Mucosa of descending colon (tissue), 3 donors: ENCODE results near the gene PNKD. TPM values are rescaled to one million over a fixed set of nuclear protein-coding genes. Genes with fewer than 3 reads are reported as not detected.

Experiments
- ATAC-seq: fragments of 200-7000 bp; cut with Tn5 transposase; one replicate; pipeline ENCODE4 v1.9.1; 2020; ENCODE audit warnings: mild to moderate bottlenecking, moderate library complexity
- DNase-seq, 3 donors: peaks; one replicate each; pipeline ENCODE4 v3.0.0-alpha.2; 2020
- H3K36me3 ChIP-seq: fragments of 200-600 bp; one replicate; pipeline ENCODE4 v1.8.0; 2021; ENCODE audit warnings: low read depth, mild to moderate bottlenecking
- H3K4me1 ChIP-seq: fragments of 200-600 bp; one replicate; pipeline ENCODE4 v1.8.0; 2021; ENCODE audit warnings: low read depth, mild to moderate bottlenecking
- H3K4me3 ChIP-seq: fragments of 200-600 bp; one replicate; pipeline ENCODE4 v1.8.0; 2021; ENCODE audit warnings: mild to moderate bottlenecking
- H3K9me3 ChIP-seq: fragments of 200-600 bp; one replicate; pipeline ENCODE4 v1.8.0; 2021; ENCODE audit warnings: mild to moderate bottlenecking
- CTCF ChIP-seq: fragments of 200-600 bp; IDR thresholded peaks from one replicate; pipeline ENCODE4 v1.8.0; 2022; ENCODE audit warnings: antibody characterized with exemption, mild to moderate bottlenecking
- intact Hi-C, 2 donors: fragments of 100-400 bp; cut with DNase I in 1 of 2; cut with micrococcal nuclease in 1 of 2; formaldehyde crosslinking; loops; one replicate each; pipeline versions ENCODE4 v1.11.0 to v1.11.1; 2022; cut with DNase I, micrococcal nuclease
- total RNA-seq, 3 donors: library from RNA; stranded (reverse); fragmentation: NEBNext Ultra II Directional in 2 of 3; extraction: Animal tissue kit (Norgen Biotek cat#: 25700) in 2 of 3; gene quantifications; one replicate each; pipeline versions ENCODE4 v1.2.1 to v1.2.4, GENCODE V29; 2021 to 2023
- donor health status: DM: no; HTN: no; CAD: no; lungs with moderate emphysema.
- donor health status: DM: no; HTN: no; CAD: no.
- donor health status: DM: no; HTN: yes; CAD: no.

Gene PNKD
- total RNA-seq, 3 donors from 2014 or later, result 77.1 to 101 (median 92.1) TPM

DNA sequence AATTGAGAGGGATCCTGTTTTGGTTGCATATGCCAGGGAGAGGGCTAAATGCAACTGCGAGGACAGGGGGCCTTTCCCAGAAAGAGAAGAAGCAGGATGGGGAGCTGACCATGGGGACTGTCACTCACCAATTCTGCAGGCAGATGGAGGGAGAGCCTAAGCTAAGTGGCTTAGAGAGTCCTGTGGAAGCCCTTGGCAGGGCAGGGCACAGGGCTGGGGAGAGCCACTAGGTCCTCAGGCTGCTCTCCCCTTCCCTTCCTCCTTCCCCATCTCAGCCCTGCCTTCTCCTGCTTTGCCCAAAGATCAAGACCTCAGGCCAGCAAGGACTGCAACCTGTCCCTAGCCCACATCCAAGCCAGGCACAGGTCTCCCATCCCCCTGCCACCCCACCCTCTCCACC, 62.0 kb downstream of the PNKD start:
- TF ChIP-seq CTCF, result no peak
- Histone ChIP-seq H3K4me3 (no peak overlapping the region), H3K36me3 (no peaks in the 10 kb centered on the region), H3K9me3 (no peaks in the 10 kb centered on the region), H3K4me1 (no peaks in the 10 kb centered on the region)
- intact Hi-C loops, result no loop called here
- DNase-seq (no peak), ATAC-seq (peak; percentile 22)

DNA sequence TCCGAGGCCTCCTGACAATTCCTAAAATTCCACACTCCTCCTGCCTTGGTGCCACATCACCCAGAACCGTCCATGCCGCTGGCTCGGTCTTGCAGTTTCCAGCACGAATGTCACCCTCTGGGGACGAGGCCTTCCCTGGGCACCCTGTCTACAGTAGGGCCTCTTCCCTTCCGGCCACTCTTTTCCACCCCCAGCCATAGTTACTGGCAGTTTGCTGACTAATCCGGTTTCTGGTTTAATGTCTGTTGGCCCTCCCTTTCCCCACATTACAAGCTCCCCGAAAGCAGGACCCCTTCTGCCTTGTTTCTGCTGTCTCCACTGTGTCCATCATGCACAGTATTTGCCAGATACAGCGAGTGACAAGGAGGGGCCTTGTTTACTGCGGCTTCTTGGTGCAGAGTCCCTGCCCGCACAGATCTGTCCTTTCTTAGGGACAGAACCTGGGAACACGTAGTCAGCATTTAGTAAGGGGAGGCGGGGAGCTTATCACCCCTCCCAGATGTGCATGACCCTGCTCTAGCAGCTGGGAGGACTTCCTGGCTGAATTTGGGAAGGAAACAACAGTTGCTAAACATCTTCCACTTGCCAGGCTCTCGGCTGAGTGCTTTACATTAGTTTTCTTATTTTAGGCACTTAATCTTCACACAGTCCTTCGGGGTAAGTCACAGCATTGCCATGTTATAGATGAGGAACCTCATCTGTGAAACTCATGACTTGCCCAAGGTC, 62.8 kb downstream of the PNKD start:
- DNase-seq (no peak), ATAC-seq (peak; percentile 53)
- no peaks in the 10 kb centered on the region for H3K36me3 ChIP-seq
- no peaks in the 10 kb centered on the region for H3K9me3 ChIP-seq
- intact Hi-C loops, result no loop called here
- TF ChIP-seq CTCF, result no peak
- no peaks in the 10 kb centered on the region for H3K4me1 ChIP-seq
- H3K4me3 ChIP-seq, result no peak overlapping the region

- Histone ChIP-seq H3K9me3 (no peaks in the 10 kb centered on the region), H3K4me1 (no peaks in the 10 kb centered on the region), H3K4me3 (no peak overlapping the region), H3K36me3 (no peaks in the 10 kb centered on the region)
- no peak for TF ChIP-seq CTCF
- no peak for ATAC-seq
- DNase-seq, result no peak
- intact Hi-C loops, result no loop called here
Measured at GRCh38 chr2:218334531-218334930, 64.2 kb downstream of the PNKD start.

DNA sequence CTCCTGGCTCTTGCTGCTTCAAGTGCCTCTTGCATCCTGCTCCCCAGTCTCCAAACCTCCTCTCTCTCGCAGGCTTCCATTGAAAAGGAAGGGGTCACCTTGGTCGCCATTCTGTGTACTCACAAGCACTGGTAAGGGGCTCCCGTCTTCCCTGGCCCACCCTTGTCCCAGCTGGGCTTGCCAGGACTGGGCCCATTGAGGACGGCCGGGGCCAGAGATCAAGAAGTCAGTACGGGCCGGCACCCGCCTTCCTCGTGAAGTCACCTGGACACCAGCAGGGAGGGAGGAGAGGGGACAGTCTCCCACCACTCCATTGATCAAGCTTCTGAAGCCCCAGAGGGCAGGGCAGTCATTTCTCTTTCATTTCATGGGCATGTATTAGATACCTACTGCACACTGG, 70.3 kb downstream of the PNKD start:
- H3K9me3 ChIP-seq, result no peaks in the 10 kb centered on the region
- ATAC-seq (no peak), DNase-seq (peak in 1 of 3 donors; percentile 38)
- no peaks in the 10 kb centered on the region for H3K36me3 ChIP-seq
- H3K4me3 ChIP-seq, result no peak overlapping the region
- TF ChIP-seq CTCF, result no peak
- H3K4me1 ChIP-seq, result no peaks in the 10 kb centered on the region
- intact Hi-C loops, result no loop called here

- no peak for TF ChIP-seq CTCF
- no peak for ATAC-seq
- intact Hi-C loops, result no loop called here
- H3K36me3 ChIP-seq, result no peaks in the 10 kb centered on the region
- H3K4me1 ChIP-seq, result no peaks in the 10 kb centered on the region
- DNase-seq, result peak in 1 of 3 donors; percentile 34
- H3K9me3 ChIP-seq, result no peaks in the 10 kb centered on the region
- no peak overlapping the region for H3K4me3 ChIP-seq
Measured at GRCh38 chr2:218341381-218341780, 71.1 kb downstream of the PNKD start.

DNA sequence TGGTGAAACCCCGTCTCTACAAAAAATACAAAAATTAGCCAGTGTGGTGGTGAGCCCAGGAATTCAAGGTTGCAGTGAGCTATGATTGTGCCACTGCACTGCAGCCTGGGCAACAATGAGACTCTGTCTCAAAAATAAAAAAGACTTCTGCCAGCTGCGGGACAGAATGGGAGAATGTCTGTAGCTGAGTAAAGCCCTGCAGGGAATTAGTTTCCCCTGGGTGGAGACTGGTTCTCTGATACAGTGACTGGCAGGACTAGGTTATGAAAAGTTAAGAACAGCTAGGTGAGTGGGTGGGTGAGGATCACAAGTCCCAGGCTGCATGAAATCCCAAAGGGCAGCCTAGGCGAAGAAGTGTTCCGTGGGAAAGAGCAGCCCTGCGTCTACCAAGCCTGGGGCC, 72.5 kb downstream of the PNKD start:
- DNase-seq, result no peak
- H3K4me1 ChIP-seq, result no peaks in the 10 kb centered on the region
- intact Hi-C loops, result no loop called here
- no peak overlapping the region for H3K4me3 ChIP-seq
- ATAC-seq, result no peak
- H3K9me3 ChIP-seq, result no peaks in the 10 kb centered on the region
- H3K36me3 ChIP-seq, result no peaks in the 10 kb centered on the region
- TF ChIP-seq CTCF, result no peak
